Fibroblast of lung (primary cell): ENCODE results near the gene MTREX. TPM values are rescaled to one million over a fixed set of nuclear protein-coding genes. Genes with fewer than 3 reads are reported as not detected.

Experiments
- DNase-seq, 2 donors: peaks; one replicate each; pipeline versions ENCODE4 v3.0.0 to v3.0.0-alpha.2; 2010; ENCODE audit warnings: low read depth in 2 of 2
- H2AFZ ChIP-seq: 2 replicates; pipeline ENCODE4 v1.5.1; 2012; ENCODE audit warnings: low read length, control low read depth, inconsistent platforms
- H3K27ac ChIP-seq: 2 replicates; pipeline ENCODE4 v1.5.1; 2011; ENCODE audit warnings: low read length, control low read depth; ENCODE audit not compliant: insufficient read depth
- H3K27me3 ChIP-seq: 2 replicates; pipeline ENCODE4 v1.5.1; 2011; ENCODE audit warnings: mild to moderate bottlenecking, low read length; ENCODE audit not compliant: control insufficient read depth, insufficient read depth
- H3K36me3 ChIP-seq: 2 replicates; pipeline ENCODE4 v1.5.1; 2011; ENCODE audit warnings: low read length; ENCODE audit not compliant: control insufficient read depth, insufficient read depth
- H3K4me1 ChIP-seq: 2 replicates; pipeline ENCODE4 v1.5.1; 2011; ENCODE audit warnings: low read length; ENCODE audit not compliant: control insufficient read depth, insufficient read depth; ENCODE audit errors: extremely low read depth
- H3K4me2 ChIP-seq: 2 replicates; pipeline ENCODE4 v1.5.1; 2011; ENCODE audit warnings: low read length, control low read depth; ENCODE audit not compliant: insufficient read depth; ENCODE audit errors: extremely low read depth
- H3K4me3 ChIP-seq, 4 experiments: fragments of 200-600 bp in 1 of 4; sonication (generic) in 1 of 4; replicated peaks in 1 of 4; 2 replicates each; pipeline ENCODE4 v1.5.1; 2011 to 2016; ENCODE audit warnings: low read length in 4 of 4, low read depth in 3 of 4, mild to moderate bottlenecking in 3 of 4, control low read depth in 2 of 4, inconsistent platforms in 1 of 4, mixed read lengths in 1 of 4; ENCODE audit not compliant: insufficient read depth in 1 of 4; ENCODE audit errors: control extremely low read depth in 1 of 4
- H3K79me2 ChIP-seq: 2 replicates; pipeline ENCODE4 v1.5.1; 2012; ENCODE audit warnings: mild to moderate bottlenecking, low read length, inconsistent platforms; ENCODE audit not compliant: control insufficient read depth, insufficient read depth
- H3K9ac ChIP-seq: 2 replicates; pipeline ENCODE4 v1.5.1; 2011; ENCODE audit warnings: mild to moderate bottlenecking, low read length, control low read depth; ENCODE audit not compliant: insufficient read depth
- H3K9me3 ChIP-seq: 2 replicates; pipeline ENCODE4 v1.5.1; 2012; ENCODE audit warnings: low read depth, low read length; ENCODE audit not compliant: control insufficient read depth, insufficient read depth
- H4K20me1 ChIP-seq: 2 replicates; pipeline ENCODE4 v1.5.1; 2011; ENCODE audit warnings: low read length; ENCODE audit not compliant: control insufficient read depth, insufficient read depth; ENCODE audit errors: extremely low read depth
- EZH2 ChIP-seq: IDR thresholded peaks from 2 replicates; pipeline ENCODE4 v1.5.1; 2012; ENCODE audit warnings: low read length, control low read depth, mild to moderate bottlenecking; ENCODE audit errors: missing control alignments
- polyA plus RNA-seq, 2 donors: library from polyadenylated mRNA; depleted of rRNA in 1 of 2; stranded (reverse) in 1 of 2; unstranded in 1 of 2; fragments of >200 nt; gene quantifications; 2 replicates each; pipeline ENCODE4 v1.2.1, GENCODE V29; 2011 to 2012; ENCODE audit warnings: missing spikeins in 1 of 2
- total RNA-seq: library from RNA; depleted of rRNA; stranded (reverse); fragments of >200 nt; gene quantifications from 2 replicates; pipeline ENCODE4 v1.2.1, GENCODE V29; 2014
- TF ChIP-seq, protein P1 (sequence below), 2 donors: IDR thresholded peaks in 1 of 2; conservative IDR thresholded peaks in 1 of 2; 1 replicate in 1 of 2; 2 replicates in 1 of 2; pipeline ENCODE4 v1.5.1; 2011 to 2012; ENCODE audit warnings: low read length in 2 of 2, control low read depth in 1 of 2, inconsistent platforms in 1 of 2, low read depth in 1 of 2, mild to moderate bottlenecking in 1 of 2

Gene MTREX
- total and polyA plus RNA-seq, 2 donors (not counting 1 experiment from before 2014, with no cell fraction given), result 54.1 to 85.7 TPM

DNA sequence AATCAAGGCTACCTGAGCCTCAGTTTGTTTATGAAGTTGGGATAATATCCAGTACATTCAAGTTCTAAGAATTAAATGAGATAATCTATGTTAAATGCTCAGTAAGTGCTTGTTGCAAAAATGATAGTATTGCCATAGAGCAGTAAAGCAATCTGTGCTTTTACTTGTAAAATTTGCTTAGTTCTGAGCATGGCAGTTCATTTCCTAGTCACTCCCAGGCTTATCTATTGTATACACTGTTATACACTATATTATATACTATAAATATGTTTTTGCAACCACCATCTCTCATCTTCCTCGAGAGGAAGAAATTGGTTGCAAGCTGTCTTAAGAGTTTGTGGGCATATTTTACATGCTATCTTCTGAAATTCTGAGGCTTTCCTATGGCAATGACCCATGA is 63.4 kb downstream of the MTREX start:
- H3K27me3 ChIP-seq, result no peaks in the 10 kb centered on the region
- no peak overlapping the region for H3K27ac ChIP-seq
- DNase-seq, result no peak

DNA sequence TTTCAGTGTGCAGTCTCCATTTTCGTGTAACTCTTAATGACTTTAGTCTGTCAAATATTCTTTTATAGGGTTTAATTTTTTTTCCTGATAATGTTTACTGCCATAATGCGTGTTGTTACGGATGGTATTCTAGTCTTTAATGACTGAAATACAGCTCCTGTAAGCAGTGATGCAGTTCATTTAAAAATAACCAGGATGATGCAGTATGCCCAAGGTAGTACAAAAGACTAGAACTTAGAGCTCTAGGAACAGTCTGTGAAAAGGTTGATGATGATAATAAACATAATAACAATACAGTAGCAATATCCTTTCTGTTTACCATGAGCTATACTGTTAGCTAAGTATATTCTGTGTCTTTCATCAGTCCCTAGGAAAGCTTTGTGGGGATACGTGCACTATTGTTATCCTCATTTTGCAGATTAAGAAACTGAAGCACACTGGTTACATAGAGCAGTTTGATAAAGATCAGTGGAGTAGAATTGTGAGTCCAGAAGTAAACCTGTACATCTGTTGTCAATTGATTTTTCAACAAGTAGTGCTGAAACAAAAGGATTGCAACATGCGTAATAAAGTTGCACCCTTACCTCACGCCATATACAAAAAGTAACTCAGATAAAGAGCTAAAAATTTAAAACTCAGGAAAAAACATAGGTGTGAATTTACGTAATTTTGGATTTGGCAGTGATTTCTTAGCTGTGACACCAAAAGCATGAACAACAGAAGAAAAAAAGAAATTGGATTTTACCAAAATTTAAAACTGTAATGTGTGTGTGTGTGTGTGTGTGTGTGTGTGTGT is 64.5 kb downstream of the MTREX start:
- TF ChIP-seq EZH2, result no peak
- TF ChIP-seq, protein P1, sequence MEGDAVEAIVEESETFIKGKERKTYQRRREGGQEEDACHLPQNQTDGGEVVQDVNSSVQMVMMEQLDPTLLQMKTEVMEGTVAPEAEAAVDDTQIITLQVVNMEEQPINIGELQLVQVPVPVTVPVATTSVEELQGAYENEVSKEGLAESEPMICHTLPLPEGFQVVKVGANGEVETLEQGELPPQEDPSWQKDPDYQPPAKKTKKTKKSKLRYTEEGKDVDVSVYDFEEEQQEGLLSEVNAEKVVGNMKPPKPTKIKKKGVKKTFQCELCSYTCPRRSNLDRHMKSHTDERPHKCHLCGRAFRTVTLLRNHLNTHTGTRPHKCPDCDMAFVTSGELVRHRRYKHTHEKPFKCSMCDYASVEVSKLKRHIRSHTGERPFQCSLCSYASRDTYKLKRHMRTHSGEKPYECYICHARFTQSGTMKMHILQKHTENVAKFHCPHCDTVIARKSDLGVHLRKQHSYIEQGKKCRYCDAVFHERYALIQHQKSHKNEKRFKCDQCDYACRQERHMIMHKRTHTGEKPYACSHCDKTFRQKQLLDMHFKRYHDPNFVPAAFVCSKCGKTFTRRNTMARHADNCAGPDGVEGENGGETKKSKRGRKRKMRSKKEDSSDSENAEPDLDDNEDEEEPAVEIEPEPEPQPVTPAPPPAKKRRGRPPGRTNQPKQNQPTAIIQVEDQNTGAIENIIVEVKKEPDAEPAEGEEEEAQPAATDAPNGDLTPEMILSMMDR (conservative IDR thresholded peaks at IDR 0.05 in 1 of 2, IDR thresholded peaks at IDR 0.05 in 1 of 2; ENCODE audit: low read depth in 1 of 2, low read length in 2 of 2), result no peak
- no peak overlapping the region for H3K4me2 ChIP-seq
- H3K9me3 ChIP-seq, result no peaks in the 10 kb centered on the region
- H3K4me3 ChIP-seq, result no peak overlapping the region
- H3K4me1 ChIP-seq, result no peaks in the 10 kb centered on the region
- no peak for DNase-seq
- H3K27ac ChIP-seq, result no peak overlapping the region
- no peak overlapping the region for H2AFZ ChIP-seq
- no peak overlapping the region for H3K9ac ChIP-seq
- H3K79me2 ChIP-seq, result no peaks in the 10 kb centered on the region
- no peaks in the 10 kb centered on the region for H4K20me1 ChIP-seq
- H3K36me3 ChIP-seq, result no peaks in the 10 kb centered on the region
- H3K27me3 ChIP-seq, result no peaks in the 10 kb centered on the region

More for the DNA sequence above, 63.4 kb downstream of the MTREX start:
- Histone ChIP-seq H3K4me3 (no peak overlapping the region), H3K9me3 (no peaks in the 10 kb centered on the region), H3K79me2 (no peaks in the 10 kb centered on the region), H2AFZ (no peak overlapping the region), H3K4me1 (no peaks in the 10 kb centered on the region), H3K36me3 (no peaks in the 10 kb centered on the region), H3K4me2 (no peak overlapping the region), H4K20me1 (no peaks in the 10 kb centered on the region), H3K9ac (no peak overlapping the region)
- TF ChIP-seq EZH2, result no peak
- TF ChIP-seq, protein P1 (conservative IDR thresholded peaks at IDR 0.05 in 1 of 2, IDR thresholded peaks at IDR 0.05 in 1 of 2; ENCODE audit: low read depth in 1 of 2, low read length in 2 of 2), result no peak

DNA sequence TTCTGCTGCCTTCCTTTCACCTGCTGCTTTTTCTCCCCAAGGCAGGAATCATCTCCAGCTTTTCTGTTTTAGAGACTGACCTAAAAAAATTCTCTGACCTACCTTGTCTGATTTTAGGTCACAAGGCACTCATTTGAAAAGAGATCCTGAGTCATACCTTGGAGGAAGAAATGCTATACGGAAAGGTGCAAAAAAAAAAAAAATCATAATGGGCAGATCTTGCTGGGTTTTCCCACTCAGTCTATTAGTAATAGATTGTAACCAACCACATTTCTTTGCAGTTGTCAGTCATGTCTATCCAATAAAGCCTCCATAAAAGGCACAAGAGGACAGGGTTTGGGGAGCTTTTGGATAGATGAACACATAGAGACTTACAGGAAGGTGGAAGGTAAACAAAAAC is 70.0 kb downstream of the MTREX start:
- Histone ChIP-seq H3K36me3 (peaks cover 3% of the 10 kb centered on the region), H3K4me3 (no peak overlapping the region), H3K9me3 (no peaks in the 10 kb centered on the region), H3K79me2 (no peaks in the 10 kb centered on the region), H2AFZ (no peak overlapping the region), H4K20me1 (no peaks in the 10 kb centered on the region), H3K27me3 (no peaks in the 10 kb centered on the region), H3K9ac (no peak overlapping the region), H3K4me2 (no peak overlapping the region), H3K4me1 (no peaks in the 10 kb centered on the region), H3K27ac (no peak overlapping the region)
- TF ChIP-seq, protein P1 (conservative IDR thresholded peaks at IDR 0.05 in 1 of 2, IDR thresholded peaks at IDR 0.05 in 1 of 2; ENCODE audit: low read depth in 1 of 2, low read length in 2 of 2), result no peak
- no peak for DNase-seq
